ENCODE data around the gene PLAAT1. TPM values are rescaled to one million over a fixed set of nuclear protein-coding genes. Genes with fewer than 3 reads are reported as not detected.

PLAAT1 gene
- polyA plus RNA-seq, 1 experiment = not detected

GRCh38 chr3:193210618-193211017 is 30.4 kb upstream of the PLAAT1 start:
- TF ChIP-seq CTCF (IDR thresholded peaks at IDR 0.05; ENCODE audit: low read depth, low read length) = no peak
- no peaks in the 10 kb centered on the region for H3K9me3 ChIP-seq (ENCODE audit: control insufficient read depth, insufficient read depth, low read length)
- CTCF ChIA-PET = no interaction called here
- no peak for DNase-seq (ENCODE audit: low read depth, low spot score)
- POLR2A ChIA-PET = no interaction called here
- peaks cover 2% of the 10 kb centered on the region for H3K27me3 ChIP-seq (ENCODE audit: control insufficient read depth, insufficient read depth, low read length)
- H3K27ac ChIP-seq (ENCODE audit: low read depth, low read length) = no peak overlapping the region
- H3K4me3 ChIP-seq (ENCODE audit: low read depth, low read length) = no peak overlapping the region

DNA sequence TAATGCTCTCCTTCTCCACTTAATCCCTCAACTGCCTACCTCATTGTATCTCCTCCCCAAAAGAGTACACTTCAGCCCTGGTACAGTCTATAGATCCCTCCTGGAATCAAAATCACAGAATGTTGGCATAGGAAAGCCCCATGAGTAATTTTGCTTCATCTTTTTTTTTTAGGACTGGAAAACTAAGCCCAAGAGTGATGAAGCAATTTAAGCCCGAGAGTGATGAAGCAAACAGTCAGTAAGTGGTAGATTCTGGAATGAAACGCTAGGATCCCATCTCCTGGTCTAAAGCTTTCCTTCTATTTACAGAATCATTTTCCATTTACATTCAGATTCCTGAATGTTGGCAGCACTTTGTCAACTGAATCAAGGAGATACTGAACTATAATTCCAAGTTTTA is 29.8 kb upstream of the PLAAT1 start:
- H3K27ac ChIP-seq (ENCODE audit: low read depth, low read length) = no peak overlapping the region
- H3K9me3 ChIP-seq (ENCODE audit: control insufficient read depth, insufficient read depth, low read length) = no peaks in the 10 kb centered on the region
- CTCF ChIA-PET = no interaction called here
- POLR2A ChIA-PET = no interaction called here
- peaks cover 2% of the 10 kb centered on the region for H3K27me3 ChIP-seq (ENCODE audit: control insufficient read depth, insufficient read depth, low read length)
- no peak overlapping the region for H3K4me3 ChIP-seq (ENCODE audit: low read depth, low read length)
- no peak for TF ChIP-seq CTCF (IDR thresholded peaks at IDR 0.05; ENCODE audit: low read depth, low read length)
- no peak for DNase-seq (ENCODE audit: low read depth, low spot score)

DNA sequence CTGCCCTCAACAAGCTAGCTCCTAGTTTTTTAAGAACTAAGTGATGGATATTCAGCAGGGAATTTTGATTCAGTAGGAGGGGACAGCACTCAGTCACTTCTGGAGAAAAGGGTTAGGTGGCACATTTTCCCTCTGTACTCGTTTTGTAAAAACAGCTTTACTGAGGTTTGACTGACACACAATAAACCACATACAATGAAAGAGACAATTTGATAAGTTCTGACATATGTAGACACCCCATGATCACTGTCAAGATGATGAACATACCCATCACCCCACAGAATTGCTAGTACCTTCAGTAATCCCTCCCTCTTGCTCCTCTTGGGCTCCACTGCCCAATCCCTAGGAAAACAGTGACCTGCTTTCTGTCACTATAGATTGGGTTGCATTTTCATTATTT is 29.0 kb upstream of the PLAAT1 start:
- H3K4me3 ChIP-seq (ENCODE audit: low read depth, low read length) = no peak overlapping the region
- DNase-seq (ENCODE audit: low read depth, low spot score) = no peak
- no peak overlapping the region for H3K27ac ChIP-seq (ENCODE audit: low read depth, low read length)
- TF ChIP-seq CTCF (IDR thresholded peaks at IDR 0.05; ENCODE audit: low read depth, low read length) = no peak
- ChIA-PET POLR2A (no interaction called here), CTCF (no interaction called here)
- peaks cover 2% of the 10 kb centered on the region for H3K27me3 ChIP-seq (ENCODE audit: control insufficient read depth, insufficient read depth, low read length)
- no peaks in the 10 kb centered on the region for H3K9me3 ChIP-seq (ENCODE audit: control insufficient read depth, insufficient read depth, low read length)

GRCh38 chr3:193212844-193213243 is 28.2 kb upstream of the PLAAT1 start:
- ChIA-PET CTCF (no interaction called here), POLR2A (no interaction called here)
- no peak overlapping the region for H3K4me3 ChIP-seq (ENCODE audit: low read depth, low read length)
- no peaks in the 10 kb centered on the region for H3K9me3 ChIP-seq (ENCODE audit: control insufficient read depth, insufficient read depth, low read length)
- no peak for DNase-seq (ENCODE audit: low read depth, low spot score)
- H3K27me3 ChIP-seq (ENCODE audit: control insufficient read depth, insufficient read depth, low read length) = peaks cover 2% of the 10 kb centered on the region
- no peak for TF ChIP-seq CTCF (IDR thresholded peaks at IDR 0.05; ENCODE audit: low read depth, low read length)
- no peak overlapping the region for H3K27ac ChIP-seq (ENCODE audit: low read depth, low read length)

- no peak overlapping the region for H3K27ac ChIP-seq (ENCODE audit: low read depth, low read length)
- TF ChIP-seq CTCF (IDR thresholded peaks at IDR 0.05; ENCODE audit: low read depth, low read length) = no peak
- ChIA-PET CTCF (no interaction called here), POLR2A (no interaction called here)
- DNase-seq (ENCODE audit: low read depth, low spot score) = no peak
- H3K27me3 ChIP-seq (ENCODE audit: control insufficient read depth, insufficient read depth, low read length) = peaks cover 2% of the 10 kb centered on the region
- H3K4me3 ChIP-seq (ENCODE audit: low read depth, low read length) = no peak overlapping the region
- H3K9me3 ChIP-seq (ENCODE audit: control insufficient read depth, insufficient read depth, low read length) = no peaks in the 10 kb centered on the region
These were observed 26.6 kb upstream of the PLAAT1 start for GRCh38 chr3:193214445-193214844.

Measured in AG04450 (cell line).